ENCODE data around the gene CHPF2.

Gene CHPF2

DNA sequence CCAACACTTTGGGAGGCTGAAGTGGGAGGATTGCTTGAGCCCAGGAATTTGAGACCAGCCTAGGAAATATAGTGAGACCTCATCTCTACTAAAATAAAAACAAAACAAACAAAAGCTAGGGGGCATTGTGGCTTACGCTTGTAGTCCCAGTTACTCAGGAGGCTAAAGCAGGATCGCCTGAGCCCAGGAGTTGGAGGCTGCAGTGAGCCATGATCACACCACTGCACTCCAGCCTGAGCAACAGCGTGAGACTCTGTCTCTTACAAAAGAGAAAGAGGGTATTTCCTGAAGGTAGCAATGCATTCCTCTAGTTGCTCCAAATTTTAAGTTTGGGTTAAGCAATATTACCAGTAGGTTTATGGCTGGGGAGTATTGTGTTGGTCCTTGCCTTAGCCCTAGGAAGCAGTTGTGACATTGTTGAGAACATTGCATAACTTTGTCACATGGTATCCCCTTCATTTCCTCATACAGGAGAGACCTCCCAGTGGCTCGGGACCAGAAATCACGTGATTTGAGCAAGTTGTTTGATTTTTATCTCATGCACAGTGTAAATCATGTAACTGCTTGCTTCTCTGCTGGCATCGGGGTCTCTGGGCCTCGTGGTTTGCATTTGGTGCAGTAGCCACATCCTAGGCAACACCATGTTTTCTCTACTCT, 39.5 kb downstream of the CHPF2 start:
- no peak overlapping the region for H3K27ac ChIP-seq (ENCODE audit: low read depth, low read length)
- H3K4me1 ChIP-seq (ENCODE audit: control insufficient read depth, insufficient read depth, low read length): no peaks in the 10 kb centered on the region
- H3K27me3 ChIP-seq (ENCODE audit: control insufficient read depth, insufficient read depth, low read length): no peaks in the 10 kb centered on the region
- H3K36me3 ChIP-seq (ENCODE audit: control insufficient read depth, insufficient read depth, low read length): no peaks in the 10 kb centered on the region
- no peak overlapping the region for H3K4me3 ChIP-seq (ENCODE audit: low read length)
- no peak overlapping the region for H3K9ac ChIP-seq (ENCODE audit: low read length)

DNA sequence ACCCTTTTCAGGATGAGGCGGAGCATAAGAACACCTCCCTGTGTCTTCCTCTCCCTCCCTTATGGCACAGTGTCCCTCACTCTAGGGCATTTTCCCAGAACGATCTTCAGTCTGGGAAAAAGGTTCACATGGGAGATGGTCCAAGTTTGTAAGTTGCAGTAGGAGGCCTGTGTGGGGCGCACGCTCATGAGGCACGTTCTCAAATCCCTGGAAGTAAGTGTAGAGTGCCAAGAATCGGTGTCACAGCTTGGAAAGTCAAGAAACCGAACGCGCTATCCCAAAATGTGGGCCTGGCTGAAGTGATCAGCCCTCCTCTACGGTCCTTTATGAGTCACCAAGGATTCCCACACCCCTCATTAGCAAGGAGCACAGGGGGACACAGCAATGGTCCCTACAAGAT, 40.1 kb downstream of the CHPF2 start:
- Histone ChIP-seq H3K4me3 (ENCODE audit: low read length) (no peak overlapping the region), H3K27ac (ENCODE audit: low read depth, low read length) (no peak overlapping the region), H3K36me3 (ENCODE audit: control insufficient read depth, insufficient read depth, low read length) (no peaks in the 10 kb centered on the region), H3K27me3 (ENCODE audit: control insufficient read depth, insufficient read depth, low read length) (no peaks in the 10 kb centered on the region), H3K4me1 (ENCODE audit: control insufficient read depth, insufficient read depth, low read length) (peaks cover 2% of the 10 kb centered on the region), H3K9ac (ENCODE audit: low read length) (no peak overlapping the region)

DNA sequence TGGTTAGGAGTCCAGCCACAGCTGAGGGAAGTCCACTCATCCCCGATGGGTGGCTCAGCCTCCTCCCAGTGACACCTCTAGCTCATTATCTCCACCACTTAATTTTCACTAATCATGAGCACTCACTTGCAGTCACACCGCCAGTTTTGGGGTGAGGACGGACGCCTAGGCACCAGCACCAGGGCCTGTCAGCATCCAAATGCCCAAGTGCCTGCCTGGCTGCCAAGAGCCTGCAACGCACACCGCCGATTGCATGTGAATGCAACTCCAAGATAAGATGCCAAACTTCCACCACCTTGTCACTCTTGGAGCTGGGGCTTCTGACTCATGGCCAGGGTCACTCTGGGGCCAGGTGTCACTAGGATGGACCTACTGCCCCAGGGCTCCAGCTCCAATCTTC, 40.6 kb downstream of the CHPF2 start:
- Histone ChIP-seq H3K27ac (ENCODE audit: low read depth, low read length) (no peak overlapping the region), H3K27me3 (ENCODE audit: control insufficient read depth, insufficient read depth, low read length) (peaks cover 2% of the 10 kb centered on the region), H3K4me1 (ENCODE audit: control insufficient read depth, insufficient read depth, low read length) (peaks cover 4% of the 10 kb centered on the region), H3K36me3 (ENCODE audit: control insufficient read depth, insufficient read depth, low read length) (no peaks in the 10 kb centered on the region), H3K9ac (ENCODE audit: low read length) (no peak overlapping the region), H3K4me3 (ENCODE audit: low read length) (no peak overlapping the region)

DNA sequence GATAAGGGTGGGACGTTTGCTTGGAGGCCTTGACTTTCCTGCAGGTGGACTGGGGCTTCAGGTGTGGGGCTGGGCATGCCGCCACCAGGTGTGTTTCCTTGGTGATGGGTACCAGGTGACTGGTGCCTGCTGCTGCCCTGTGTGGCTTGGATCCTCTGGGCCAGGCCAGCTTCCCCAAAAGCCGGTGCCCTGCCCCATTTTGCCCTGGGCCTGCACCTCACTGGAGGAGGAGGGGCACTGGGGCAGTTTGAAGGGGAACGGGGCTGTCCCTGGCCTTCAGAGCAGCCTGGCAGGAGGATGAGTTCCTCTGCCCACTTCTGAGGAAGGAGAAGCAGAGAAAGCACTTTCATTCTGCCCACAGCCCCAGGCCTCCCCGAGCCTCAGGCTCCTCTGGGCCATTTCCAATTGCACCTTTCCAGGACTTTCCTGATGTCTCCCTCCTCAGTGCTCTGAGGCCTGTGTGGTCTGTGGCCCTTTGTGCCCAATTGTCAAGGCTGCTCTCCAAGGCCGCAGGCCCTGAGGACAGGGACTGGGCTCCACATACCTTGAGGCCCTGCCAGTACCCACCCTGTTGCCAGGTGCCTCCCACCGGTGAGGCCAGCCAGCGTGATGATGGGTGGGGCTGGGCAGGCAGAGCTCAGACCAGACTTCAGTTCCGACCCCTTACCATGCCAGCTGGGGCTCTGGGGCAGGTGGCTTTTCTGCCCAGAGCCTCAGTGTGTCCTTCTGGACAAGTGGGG, 41.5 kb downstream of the CHPF2 start:
- H3K9ac ChIP-seq (ENCODE audit: low read length): no peak overlapping the region
- H3K36me3 ChIP-seq (ENCODE audit: control insufficient read depth, insufficient read depth, low read length): no peaks in the 10 kb centered on the region
- no peak overlapping the region for H3K4me3 ChIP-seq (ENCODE audit: low read length)
- peaks cover 2% of the 10 kb centered on the region for H3K27me3 ChIP-seq (ENCODE audit: control insufficient read depth, insufficient read depth, low read length)
- no peak overlapping the region for H3K27ac ChIP-seq (ENCODE audit: low read depth, low read length)
- peaks cover 4% of the 10 kb centered on the region for H3K4me1 ChIP-seq (ENCODE audit: control insufficient read depth, insufficient read depth, low read length)

DNA sequence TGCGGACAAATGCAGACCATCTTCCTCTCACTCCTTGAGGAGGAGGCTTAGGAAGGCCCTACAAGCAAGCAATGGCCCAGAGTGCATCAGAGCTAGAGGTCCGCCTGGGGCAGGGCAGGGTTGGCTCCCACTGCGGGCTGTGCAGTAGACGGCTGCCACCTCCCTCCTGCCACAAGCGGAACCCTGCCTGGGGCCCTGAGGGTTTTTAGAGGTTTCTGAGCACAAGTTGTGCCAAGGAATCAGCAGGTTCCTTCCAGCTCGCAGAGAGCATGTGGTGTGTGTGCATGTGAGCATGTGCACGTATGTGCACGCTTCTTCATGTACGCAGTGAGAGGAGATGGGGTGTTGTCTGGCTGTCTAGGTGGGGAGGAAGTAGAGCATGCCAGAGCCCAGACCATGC, 42.1 kb downstream of the CHPF2 start:
- Histone ChIP-seq H3K9ac (ENCODE audit: low read length) (no peak overlapping the region), H3K36me3 (ENCODE audit: control insufficient read depth, insufficient read depth, low read length) (no peaks in the 10 kb centered on the region), H3K27ac (ENCODE audit: low read depth, low read length) (no peak overlapping the region), H3K4me3 (ENCODE audit: low read length) (no peak overlapping the region), H3K4me1 (ENCODE audit: control insufficient read depth, insufficient read depth, low read length) (peaks cover 4% of the 10 kb centered on the region), H3K27me3 (ENCODE audit: control insufficient read depth, insufficient read depth, low read length) (peaks cover 2% of the 10 kb centered on the region)

DNA sequence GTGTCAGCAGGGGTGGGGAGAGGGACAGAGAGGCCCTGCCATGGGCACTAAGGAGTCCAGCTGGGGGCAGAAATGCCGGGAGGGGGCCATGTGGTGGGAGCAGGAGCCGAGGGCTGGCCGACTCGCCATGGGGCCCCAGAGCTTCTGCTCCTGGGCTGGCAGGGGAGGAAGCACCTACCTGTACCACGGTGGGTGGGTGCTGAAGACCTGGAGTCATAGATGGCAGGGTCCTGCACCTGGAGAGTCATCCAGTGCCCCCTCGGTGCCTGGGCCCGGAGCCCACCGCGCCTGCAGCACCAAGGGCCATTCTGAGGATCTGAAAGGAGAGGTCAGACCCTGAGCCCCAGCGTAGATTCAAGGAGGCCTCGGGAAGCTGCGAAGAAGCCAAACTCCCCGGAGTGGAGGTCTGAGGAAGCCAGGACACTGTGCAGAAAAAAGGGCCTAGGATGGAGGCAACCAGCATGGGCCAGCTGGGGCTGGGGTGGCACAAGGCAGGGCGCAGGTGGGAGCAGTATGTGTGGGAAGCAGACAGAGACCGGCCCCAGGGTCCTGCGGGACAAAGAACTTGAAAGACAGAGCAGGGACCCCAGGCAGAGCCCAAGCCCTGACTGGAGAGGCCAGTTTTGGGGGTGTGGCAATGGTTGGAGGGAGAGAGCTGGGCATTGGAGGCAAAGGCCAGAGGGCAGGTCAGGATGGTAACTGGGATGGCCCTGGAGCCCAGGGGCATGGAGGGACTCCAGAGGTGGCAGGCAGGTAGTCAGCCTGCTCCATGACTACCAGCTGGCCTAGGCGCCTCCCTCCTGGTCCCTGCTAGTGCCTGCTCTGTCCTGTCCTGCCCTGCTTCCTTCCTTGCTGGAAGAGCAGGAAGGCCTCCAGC, 42.9 kb downstream of the CHPF2 start:
- Histone ChIP-seq H3K4me1 (ENCODE audit: control insufficient read depth, insufficient read depth, low read length) (peaks cover 4% of the 10 kb centered on the region), H3K27me3 (ENCODE audit: control insufficient read depth, insufficient read depth, low read length) (peaks cover 4% of the 10 kb centered on the region), H3K4me3 (ENCODE audit: low read length) (no peak overlapping the region), H3K36me3 (ENCODE audit: control insufficient read depth, insufficient read depth, low read length) (no peaks in the 10 kb centered on the region), H3K9ac (ENCODE audit: low read length) (no peak overlapping the region), H3K27ac (ENCODE audit: low read depth, low read length) (no peak overlapping the region)

DNA sequence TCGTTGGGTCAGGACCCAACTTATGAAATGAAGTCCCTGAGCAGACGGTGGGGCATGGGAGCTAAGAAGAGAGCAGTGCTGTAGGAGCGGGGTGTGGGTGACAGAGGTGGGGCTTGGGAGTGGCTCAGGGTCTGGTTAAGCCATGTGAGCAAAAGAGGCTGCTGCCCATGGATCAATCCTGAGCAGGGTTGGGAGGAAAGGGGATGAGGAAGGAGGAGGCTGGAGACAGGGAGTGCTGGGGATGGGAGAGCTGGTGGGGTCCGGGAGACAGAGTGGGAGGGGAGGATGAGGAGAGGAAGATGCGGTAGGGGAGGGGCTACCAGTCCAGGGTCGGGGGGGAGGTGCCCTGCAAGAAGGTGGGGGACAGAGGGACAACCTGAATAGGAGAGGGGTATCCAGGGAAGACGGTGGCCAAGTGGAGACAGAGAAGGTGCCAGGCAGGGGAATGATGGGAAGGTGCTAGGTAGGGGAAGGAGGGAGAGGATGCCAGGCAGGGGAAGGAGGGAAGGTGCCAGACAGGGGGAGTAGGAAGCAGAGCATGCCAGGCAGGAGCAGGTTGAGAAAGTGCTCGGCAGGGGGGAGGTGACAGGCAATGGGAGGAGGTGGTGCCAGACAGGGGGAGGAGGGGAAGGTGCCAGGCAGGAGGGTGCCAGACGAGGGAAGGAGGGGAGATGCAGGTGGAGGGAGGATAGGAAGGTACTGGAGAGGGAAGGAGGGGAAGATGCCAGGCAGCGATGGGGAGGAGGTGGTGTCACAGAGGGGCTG, 43.7 kb downstream of the CHPF2 start:
- Histone ChIP-seq H3K27me3 (ENCODE audit: control insufficient read depth, insufficient read depth, low read length) (peaks cover 4% of the 10 kb centered on the region), H3K4me3 (ENCODE audit: low read length) (peak overlapping the region; percentile 37), H3K4me1 (ENCODE audit: control insufficient read depth, insufficient read depth, low read length) (peaks cover 4% of the 10 kb centered on the region), H3K27ac (ENCODE audit: low read depth, low read length) (no peak overlapping the region), H3K9ac (ENCODE audit: low read length) (no peak overlapping the region), H3K36me3 (ENCODE audit: control insufficient read depth, insufficient read depth, low read length) (no peaks in the 10 kb centered on the region)

DNA sequence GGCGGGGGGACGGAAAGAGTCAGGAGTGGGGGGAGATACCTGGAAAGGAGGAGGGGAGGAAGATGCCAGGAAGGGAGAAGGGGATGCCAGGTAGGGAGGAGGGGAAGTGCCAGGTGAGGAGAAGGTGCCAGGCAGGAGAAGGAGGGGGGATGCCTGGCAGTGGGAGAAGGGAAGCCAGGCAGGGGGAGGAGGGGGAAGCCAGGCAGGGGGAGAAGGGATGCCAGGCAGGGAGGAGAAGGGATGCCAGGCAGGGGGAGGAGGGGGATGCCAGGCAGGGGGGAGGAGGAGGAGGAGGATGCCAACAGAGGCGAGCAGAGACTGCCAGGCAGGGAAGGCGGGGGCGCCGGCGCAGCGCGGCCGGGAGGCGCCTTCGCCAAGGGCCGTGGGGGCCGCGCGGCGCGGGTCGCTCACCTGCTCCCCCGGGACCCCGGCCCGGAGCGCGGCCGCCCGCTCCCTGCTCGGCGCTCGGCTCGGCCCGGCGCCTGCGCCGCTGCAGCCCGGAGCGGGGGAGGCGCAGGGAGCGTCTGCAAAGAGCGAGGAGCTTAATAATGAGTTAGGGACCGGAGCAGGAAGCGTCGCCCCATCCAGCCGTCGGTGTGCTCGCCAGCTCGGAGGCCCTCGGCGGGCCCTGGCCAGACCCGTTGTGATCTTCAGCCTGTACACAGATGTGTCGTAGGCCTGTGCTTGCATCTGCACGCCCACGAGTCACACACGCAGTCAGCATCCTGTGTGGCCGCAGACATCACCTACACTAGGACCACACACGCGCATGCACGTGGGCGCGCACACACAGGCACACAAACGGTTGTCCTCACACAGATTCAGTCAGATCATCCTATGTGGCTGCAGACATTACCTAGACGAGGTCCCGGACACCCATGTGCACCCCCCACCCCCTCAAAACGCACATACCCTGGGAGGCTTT, 44.6 kb downstream of the CHPF2 start:
- H3K27ac ChIP-seq (ENCODE audit: low read depth, low read length): no peak overlapping the region
- peak overlapping the region; percentile 60 for H3K4me3 ChIP-seq (ENCODE audit: low read length)

DNA sequence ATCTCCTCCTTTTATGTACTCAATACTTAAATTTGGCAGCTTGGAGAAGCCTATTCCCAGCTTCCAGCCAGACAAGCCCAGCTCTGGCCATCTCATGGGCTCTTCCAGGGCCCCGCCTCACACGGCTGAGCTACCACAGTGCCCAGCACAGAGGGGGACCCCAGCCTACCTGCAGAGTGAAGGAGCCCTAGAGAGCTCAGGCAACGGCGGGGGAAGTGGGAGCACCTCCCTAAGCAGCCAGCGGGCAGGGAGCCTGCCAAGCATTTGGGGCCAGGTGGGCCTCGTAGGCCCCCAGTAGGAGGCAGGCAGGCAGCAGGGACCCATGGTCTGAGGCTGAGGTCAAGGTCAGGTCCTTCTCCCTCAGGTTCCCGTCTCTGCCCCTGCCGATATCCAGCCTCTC, 45.3 kb downstream of the CHPF2 start:
- Histone ChIP-seq H3K4me1 (ENCODE audit: control insufficient read depth, insufficient read depth, low read length) (peaks cover 4% of the 10 kb centered on the region), H3K27ac (ENCODE audit: low read depth, low read length) (no peak overlapping the region), H3K4me3 (ENCODE audit: low read length) (peak overlapping the region; percentile 60), H3K36me3 (ENCODE audit: control insufficient read depth, insufficient read depth, low read length) (no peaks in the 10 kb centered on the region), H3K9ac (ENCODE audit: low read length) (no peak overlapping the region), H3K27me3 (ENCODE audit: control insufficient read depth, insufficient read depth, low read length) (peaks cover 8% of the 10 kb centered on the region)

More for the DNA sequence above, 44.6 kb downstream of the CHPF2 start:
- peaks cover 6% of the 10 kb centered on the region for H3K27me3 ChIP-seq (ENCODE audit: control insufficient read depth, insufficient read depth, low read length)
- H3K9ac ChIP-seq (ENCODE audit: low read length): no peak overlapping the region
- no peaks in the 10 kb centered on the region for H3K36me3 ChIP-seq (ENCODE audit: control insufficient read depth, insufficient read depth, low read length)
- H3K4me1 ChIP-seq (ENCODE audit: control insufficient read depth, insufficient read depth, low read length): peaks cover 4% of the 10 kb centered on the region

DNA sequence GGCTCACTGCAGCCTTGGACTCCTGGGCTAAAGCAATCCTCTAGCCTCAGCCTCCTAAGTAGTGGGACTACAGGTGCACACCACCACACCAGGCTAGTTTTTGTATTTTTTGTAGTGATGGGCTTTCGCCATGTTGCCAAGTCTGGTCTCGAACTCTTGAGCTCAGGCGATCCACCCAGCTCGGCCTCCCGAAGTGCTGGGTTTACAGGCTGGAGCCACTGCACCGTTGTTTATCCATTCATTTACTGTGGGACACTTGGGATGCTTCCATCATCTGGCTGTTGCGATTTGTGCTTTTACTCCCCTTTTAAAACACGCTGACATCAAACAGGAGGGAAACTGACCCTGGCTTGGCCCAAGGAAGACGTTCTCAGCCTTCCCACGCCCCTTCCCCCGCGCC, 46.7 kb downstream of the CHPF2 start:
- no peak overlapping the region for H3K9ac ChIP-seq (ENCODE audit: low read length)
- H3K27me3 ChIP-seq (ENCODE audit: control insufficient read depth, insufficient read depth, low read length): peaks cover 8% of the 10 kb centered on the region
- H3K36me3 ChIP-seq (ENCODE audit: control insufficient read depth, insufficient read depth, low read length): no peaks in the 10 kb centered on the region
- no peak overlapping the region for H3K4me3 ChIP-seq (ENCODE audit: low read length)
- H3K4me1 ChIP-seq (ENCODE audit: control insufficient read depth, insufficient read depth, low read length): peaks cover 4% of the 10 kb centered on the region
- H3K27ac ChIP-seq (ENCODE audit: low read depth, low read length): no peak overlapping the region

DNA sequence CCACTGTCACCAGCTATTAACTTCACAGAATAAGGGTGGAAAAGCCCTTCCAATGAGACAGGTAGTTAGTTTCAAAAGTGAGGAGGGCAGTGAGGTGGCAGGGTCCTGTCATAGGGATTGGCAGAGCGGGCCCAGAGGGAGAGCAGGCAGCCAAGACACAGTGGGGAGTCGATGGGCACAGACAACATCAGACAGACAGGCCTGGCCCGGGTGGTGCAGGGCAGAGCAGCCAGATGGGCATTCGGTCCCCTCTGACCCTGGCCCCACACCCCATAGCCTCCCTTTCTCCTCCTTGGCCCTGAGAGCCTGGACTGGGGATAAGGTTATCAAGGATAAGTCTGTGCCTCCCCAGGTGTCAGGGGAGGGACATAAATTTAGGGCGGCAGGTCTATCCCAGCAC, 47.6 kb downstream of the CHPF2 start:
- Histone ChIP-seq H3K9ac (ENCODE audit: low read length) (no peak overlapping the region), H3K4me3 (ENCODE audit: low read length) (no peak overlapping the region), H3K4me1 (ENCODE audit: control insufficient read depth, insufficient read depth, low read length) (peaks cover 4% of the 10 kb centered on the region), H3K27me3 (ENCODE audit: control insufficient read depth, insufficient read depth, low read length) (peaks cover 8% of the 10 kb centered on the region), H3K27ac (ENCODE audit: low read depth, low read length) (no peak overlapping the region), H3K36me3 (ENCODE audit: control insufficient read depth, insufficient read depth, low read length) (no peaks in the 10 kb centered on the region)

Measured in rectal smooth muscle tissue (tissue), 1 donor.